ENCODE data around the gene IQSEC3. TPM values are rescaled to one million over a fixed set of nuclear protein-coding genes. Genes with fewer than 3 reads are reported as not detected.

Gene IQSEC3
- total RNA-seq, 1 experiment from 2014 or later = not detected

GRCh38 chr12:101969-102878, 35.7 kb downstream of the IQSEC3 start:
- in situ Hi-C loops (cut with HindIII; ENCODE audit: low pct_unique_long_range_greater_than_20kb, low sequenced_read_pairs) = no loop called here
- peak; percentile 10 for DNase-seq (ENCODE audit: low read depth)

GRCh38 chr12:102879-103168, 36.3 kb downstream of the IQSEC3 start:
- DNase-seq (ENCODE audit: low read depth) = no peak
- in situ Hi-C loops (cut with HindIII; ENCODE audit: low pct_unique_long_range_greater_than_20kb, low sequenced_read_pairs) = no loop called here

- peak; percentile 23 for DNase-seq (ENCODE audit: low read depth)
- in situ Hi-C loops (cut with HindIII; ENCODE audit: low pct_unique_long_range_greater_than_20kb, low sequenced_read_pairs) = no loop called here
Observed at GRCh38 chr12:103169-103981, 36.8 kb downstream of the IQSEC3 start.

- DNase-seq (ENCODE audit: low read depth) = no peak
- in situ Hi-C loops (cut with HindIII; ENCODE audit: low pct_unique_long_range_greater_than_20kb, low sequenced_read_pairs) = no loop called here
Observed at GRCh38 chr12:104551-105081, 38.0 kb downstream of the IQSEC3 start.

- no peak for DNase-seq (ENCODE audit: low read depth)
- in situ Hi-C loops (cut with HindIII; ENCODE audit: low pct_unique_long_range_greater_than_20kb, low sequenced_read_pairs) = no loop called here
Observed at GRCh38 chr12:105696-106095, 39.1 kb downstream of the IQSEC3 start.

- in situ Hi-C loops (cut with HindIII; ENCODE audit: low pct_unique_long_range_greater_than_20kb, low sequenced_read_pairs) = no loop called here
- DNase-seq (ENCODE audit: low read depth) = no peak
Observed at GRCh38 chr12:106118-106591, 39.6 kb downstream of the IQSEC3 start.

GRCh38 chr12:108594-108993, 42.0 kb downstream of the IQSEC3 start:
- in situ Hi-C loops (cut with HindIII; ENCODE audit: low pct_unique_long_range_greater_than_20kb, low sequenced_read_pairs) = no loop called here
- no peak for DNase-seq (ENCODE audit: low read depth)

- in situ Hi-C loops (cut with HindIII; ENCODE audit: low pct_unique_long_range_greater_than_20kb, low sequenced_read_pairs) = no loop called here
- no peak for DNase-seq (ENCODE audit: low read depth)
Observed at GRCh38 chr12:109446-109845, 42.9 kb downstream of the IQSEC3 start.

- DNase-seq (ENCODE audit: low read depth) = no peak
- in situ Hi-C loops (cut with HindIII; ENCODE audit: low pct_unique_long_range_greater_than_20kb, low sequenced_read_pairs) = no loop called here
Observed at GRCh38 chr12:109872-110271, 43.3 kb downstream of the IQSEC3 start.

- DNase-seq (ENCODE audit: low read depth) = no peak
- in situ Hi-C loops (cut with HindIII; ENCODE audit: low pct_unique_long_range_greater_than_20kb, low sequenced_read_pairs) = no loop called here
Observed at GRCh38 chr12:111699-112493, 45.3 kb downstream of the IQSEC3 start.

- DNase-seq (ENCODE audit: low read depth) = no peak
- in situ Hi-C loops (cut with HindIII; ENCODE audit: low pct_unique_long_range_greater_than_20kb, low sequenced_read_pairs) = no loop called here
Observed at GRCh38 chr12:113347-113746, 46.8 kb downstream of the IQSEC3 start.

- in situ Hi-C loops (cut with HindIII; ENCODE audit: low pct_unique_long_range_greater_than_20kb, low sequenced_read_pairs) = no loop called here
- no peak for DNase-seq (ENCODE audit: low read depth)
Observed at GRCh38 chr12:114626-115211, 48.2 kb downstream of the IQSEC3 start.

- in situ Hi-C loops (cut with HindIII; ENCODE audit: low pct_unique_long_range_greater_than_20kb, low sequenced_read_pairs) = no loop called here
Observed at GRCh38 chr12:115518-115917, 49.0 kb downstream of the IQSEC3 start.

GRCh38 chr12:115960-116915, 49.7 kb downstream of the IQSEC3 start:
- DNase-seq (ENCODE audit: low read depth) = no peak
- in situ Hi-C loops (cut with HindIII; ENCODE audit: low pct_unique_long_range_greater_than_20kb, low sequenced_read_pairs) = no loop called here

More at GRCh38 chr12:115518-115917, 49.0 kb downstream of the IQSEC3 start:
- DNase-seq (ENCODE audit: low read depth) = no peak

- in situ Hi-C loops (cut with HindIII; ENCODE audit: low pct_unique_long_range_greater_than_20kb, low sequenced_read_pairs) = no loop called here
- DNase-seq (ENCODE audit: low read depth) = no peak
Observed at GRCh38 chr12:117311-117710, 50.7 kb downstream of the IQSEC3 start.

- no peak for DNase-seq (ENCODE audit: low read depth)
- in situ Hi-C loops (cut with HindIII; ENCODE audit: low pct_unique_long_range_greater_than_20kb, low sequenced_read_pairs) = no loop called here
Observed at GRCh38 chr12:117816-118345, 51.3 kb downstream of the IQSEC3 start.

GRCh38 chr12:118591-118990, 52.0 kb downstream of the IQSEC3 start:
- in situ Hi-C loops (cut with HindIII; ENCODE audit: low pct_unique_long_range_greater_than_20kb, low sequenced_read_pairs) = no loop called here
- DNase-seq (ENCODE audit: low read depth) = no peak

All from Caki2 (cell line).